Fibroblast of skin of abdomen (primary cell): Measurements from ENCODE around the gene TCF21. TPM values are rescaled to one million over a fixed set of nuclear protein-coding genes. Genes with fewer than 3 reads are reported as not detected.
A peak's percentile ranks its signal among the peaks of the same experiment; 100 is the strongest.
"Not testable (repeated sequence)": the region's sequence is repeated elsewhere in the genome, so short reads cannot be mapped to it uniquely, and the experiment has no call there.

ENCODE experiments used
- DNase-seq: peaks from one replicate; pipeline ENCODE4 v3.0.0-alpha.2; 2013
- polyA plus RNA-seq, 2 experiments: library from polyadenylated mRNA; unstranded; fragments of 120-200 nt; gene quantifications; one replicate each; pipeline ENCODE4 v1.2.1, GENCODE V29; 2013; ENCODE audit not compliant: insufficient read length in 2 of 2

The TCF21 gene
- 1.8 TPM for polyA plus RNA-seq (2013, experiment 1 of 2; ENCODE audit: insufficient read length)
- 1.9 TPM for polyA plus RNA-seq (2013, experiment 2 of 2; ENCODE audit: insufficient read length)

GRCh38 chr6:133888929-133889556, at the start of gene TCF21:
TSS of gene TCF21 (plus strand) at chr6:133889113. CDS start at chr6:133889398, 285 bp downstream.
- peak; percentile 51 for DNase-seq

DNA sequence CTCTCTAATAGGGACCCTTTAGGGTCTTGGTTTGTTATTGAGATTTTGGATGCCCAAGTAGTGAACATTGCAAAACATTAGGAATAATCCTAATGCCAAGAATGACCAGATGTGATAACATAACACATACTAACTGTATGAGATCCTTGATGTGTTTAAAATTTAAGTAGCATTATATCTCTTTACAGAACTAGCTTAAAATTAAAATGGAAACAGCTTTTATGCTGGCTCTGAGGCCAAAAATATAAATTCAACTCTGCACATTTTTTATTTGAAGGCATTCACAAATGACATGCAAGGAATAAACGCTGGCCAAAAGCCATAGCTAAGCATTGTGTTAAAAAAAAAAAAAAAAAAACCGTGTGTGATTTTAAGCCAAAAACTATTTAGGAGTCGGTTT, 47.7 kb upstream of the TCF21 start:
- no peak for DNase-seq

- DNase-seq, result no peak
Measured at GRCh38 chr6:133843098-133843497, 45.8 kb upstream of the TCF21 start.

DNA sequence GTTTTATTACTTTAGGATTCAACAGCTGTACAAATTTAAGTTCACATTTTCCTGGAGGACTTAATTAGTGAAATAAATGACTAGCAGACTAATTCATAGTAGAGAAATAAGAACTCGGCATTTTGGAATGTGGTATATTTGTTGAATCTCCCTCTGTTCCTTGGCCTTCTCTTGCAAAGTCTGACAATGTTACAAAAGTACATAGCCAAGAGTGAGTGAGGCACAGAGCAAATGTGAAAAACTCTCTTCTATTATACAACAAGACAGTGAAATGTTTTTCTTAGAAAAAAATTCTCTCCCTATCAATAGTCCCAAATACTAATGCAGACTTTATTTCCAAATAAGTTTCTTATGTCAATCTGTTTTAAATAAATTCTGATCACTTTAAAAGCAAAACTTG, 44.2 kb upstream of the TCF21 start:
- no peak for DNase-seq

DNA sequence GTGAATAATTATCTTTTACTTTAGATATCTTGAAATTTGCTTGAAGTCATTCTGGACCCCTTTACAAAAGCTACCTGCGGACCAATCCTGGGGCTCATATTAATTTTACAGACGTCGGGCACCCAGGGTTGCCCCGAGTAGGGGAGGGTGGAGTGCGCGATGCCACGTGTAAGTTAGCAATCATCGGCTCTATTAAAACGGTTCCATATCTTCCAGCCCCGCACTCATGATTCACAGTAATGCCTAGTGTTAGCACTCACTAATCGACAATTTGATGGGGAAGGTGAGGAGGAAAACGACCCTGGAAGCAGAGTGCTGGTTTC, 34.9 kb upstream of the TCF21 start:
- no peak for DNase-seq

DNA sequence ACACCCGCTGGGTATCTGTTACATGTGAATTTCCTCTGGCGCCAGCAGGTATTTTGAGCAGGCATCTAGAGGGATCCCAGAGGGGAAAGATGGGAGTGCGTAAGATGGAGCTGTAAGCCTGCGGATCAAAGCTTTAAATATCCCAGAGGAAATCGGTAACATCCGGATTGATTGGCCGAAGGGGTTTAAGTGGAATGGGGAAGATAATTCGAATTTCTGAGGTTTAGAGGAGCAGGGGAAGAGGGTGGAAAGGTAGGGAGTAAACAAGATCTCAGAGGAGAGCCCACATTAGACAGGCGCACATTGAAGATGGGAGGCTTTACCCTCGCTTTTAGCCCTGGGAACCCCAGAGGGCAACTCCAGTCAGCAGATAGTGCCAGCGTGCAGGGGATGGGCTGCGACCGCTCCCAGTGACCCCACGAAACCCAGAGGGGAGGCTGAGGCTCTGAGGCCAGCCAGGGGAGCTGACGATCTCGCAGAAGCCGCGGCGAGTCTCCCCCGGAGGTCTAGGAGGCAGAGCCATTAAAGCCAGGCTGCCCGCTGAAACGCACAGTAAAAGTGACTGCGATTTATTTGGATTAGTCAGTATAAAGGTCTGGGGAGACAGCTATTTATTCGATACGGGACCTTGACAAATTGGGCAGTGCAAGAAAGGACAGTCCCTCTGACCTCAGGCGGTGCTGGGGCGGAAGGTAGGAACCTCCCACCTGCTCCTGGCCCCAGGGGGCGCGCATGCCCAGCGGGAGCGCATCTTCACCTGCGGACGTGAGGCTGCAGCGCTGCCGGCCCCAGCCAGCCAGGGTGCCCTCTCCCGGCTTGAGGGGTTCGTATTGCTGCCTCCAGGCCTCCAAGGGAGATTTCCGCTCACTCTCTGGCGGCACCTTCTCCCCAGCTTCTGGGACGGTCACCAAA, 34.3 kb upstream of the TCF21 start:
- DNase-seq, result no peak

- no peak for DNase-seq
Measured at GRCh38 chr6:133855276-133855990, 33.5 kb upstream of the TCF21 start.

DNA sequence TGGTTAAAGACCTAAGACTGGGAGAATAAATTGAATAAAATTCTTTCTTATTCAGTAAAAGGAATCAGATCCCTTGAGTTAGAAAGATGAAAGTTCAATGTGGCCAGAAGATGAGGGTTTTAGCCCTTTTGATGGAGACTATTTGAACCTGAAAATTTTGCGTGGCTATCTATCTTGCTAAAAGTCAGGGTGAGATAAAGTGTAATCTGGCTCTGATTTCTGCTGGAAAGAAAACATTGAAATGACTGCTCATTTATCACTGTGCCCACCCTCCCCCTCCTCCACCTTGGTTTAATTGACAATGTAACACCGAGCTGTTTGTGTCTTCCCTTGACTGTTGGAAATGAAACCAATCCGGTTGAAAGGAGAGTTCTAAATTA, 32.9 kb upstream of the TCF21 start:
- no peak for DNase-seq

- DNase-seq, result no peak
Measured at GRCh38 chr6:133856911-133857310, 32.0 kb upstream of the TCF21 start.

- no peak for DNase-seq
Measured at GRCh38 chr6:133857696-133858095, 31.2 kb upstream of the TCF21 start.

- not testable (repeated sequence) for DNase-seq
Measured at GRCh38 chr6:133861337-133861736, 27.6 kb upstream of the TCF21 start.

DNA sequence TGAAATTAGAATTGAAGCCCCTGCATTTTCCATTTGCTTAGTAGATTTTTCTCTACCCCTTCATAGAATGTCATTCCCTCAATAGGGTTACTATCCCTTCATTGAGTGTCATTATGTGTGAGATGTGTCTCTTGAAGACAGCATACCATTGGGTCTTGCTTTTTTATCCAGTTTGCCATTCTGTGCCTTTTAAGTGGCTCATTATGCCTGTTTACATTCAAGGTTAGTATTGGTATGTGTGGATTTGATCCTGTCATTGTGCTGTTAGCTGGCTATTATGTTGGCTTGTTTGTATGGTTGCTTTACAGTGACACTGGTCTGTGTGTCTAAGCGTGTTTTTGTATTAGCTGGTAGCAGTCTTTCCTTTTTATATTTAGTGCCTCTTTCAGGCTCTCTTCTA, 25.7 kb upstream of the TCF21 start:
- no peak for DNase-seq

GRCh38 chr6:133865680-133866079, 23.2 kb upstream of the TCF21 start:
- DNase-seq, result no peak

DNA sequence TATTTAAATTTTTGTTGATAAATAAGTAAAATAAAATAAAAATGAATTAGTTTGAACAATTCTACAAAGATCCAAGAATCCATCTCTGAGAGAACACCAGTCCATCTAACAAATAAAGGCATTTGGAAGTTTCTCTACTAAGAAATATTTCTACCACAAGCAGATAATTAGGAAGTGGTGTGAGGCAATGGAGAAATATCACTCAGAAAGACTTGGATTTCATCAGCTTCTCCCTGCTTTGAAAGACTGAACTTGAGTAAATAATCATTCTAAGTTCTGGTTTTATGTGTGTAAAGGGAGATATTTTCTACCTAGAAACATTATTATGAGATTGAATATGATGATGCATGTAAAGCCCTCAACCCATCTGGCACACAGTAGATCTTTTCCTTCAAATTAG, 17.8 kb upstream of the TCF21 start:
- no peak for DNase-seq

GRCh38 chr6:133873538-133873937, 15.4 kb upstream of the TCF21 start:
- DNase-seq, result no peak

- no peak for DNase-seq
Measured at GRCh38 chr6:133877116-133877515, 11.8 kb upstream of the TCF21 start.

- DNase-seq, result no peak
Measured at GRCh38 chr6:133880006-133880405, 8.9 kb upstream of the TCF21 start.

DNA sequence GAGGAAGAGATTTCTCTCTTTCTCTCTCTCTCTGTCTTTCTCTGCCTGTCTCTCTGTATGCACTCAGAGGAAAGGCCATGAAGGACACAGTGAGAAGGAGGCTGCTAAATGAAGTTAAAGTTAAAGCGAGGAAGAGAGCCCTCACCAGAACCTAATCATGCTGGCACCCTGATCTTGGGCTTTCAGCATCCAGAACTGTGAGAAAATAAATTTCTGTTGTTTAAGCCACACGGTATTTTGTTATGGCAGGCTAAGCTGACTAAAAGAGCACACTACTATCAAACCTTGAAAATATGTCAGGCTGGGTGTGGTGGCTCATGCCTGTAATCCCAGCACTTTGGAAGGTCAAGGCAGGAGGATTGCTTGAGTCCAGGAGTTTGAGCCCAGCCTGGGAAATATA, 8.0 kb upstream of the TCF21 start:
- no peak for DNase-seq

GRCh38 chr6:133886104-133886775, 2.7 kb upstream of the TCF21 start:
- DNase-seq, result no peak

DNA sequence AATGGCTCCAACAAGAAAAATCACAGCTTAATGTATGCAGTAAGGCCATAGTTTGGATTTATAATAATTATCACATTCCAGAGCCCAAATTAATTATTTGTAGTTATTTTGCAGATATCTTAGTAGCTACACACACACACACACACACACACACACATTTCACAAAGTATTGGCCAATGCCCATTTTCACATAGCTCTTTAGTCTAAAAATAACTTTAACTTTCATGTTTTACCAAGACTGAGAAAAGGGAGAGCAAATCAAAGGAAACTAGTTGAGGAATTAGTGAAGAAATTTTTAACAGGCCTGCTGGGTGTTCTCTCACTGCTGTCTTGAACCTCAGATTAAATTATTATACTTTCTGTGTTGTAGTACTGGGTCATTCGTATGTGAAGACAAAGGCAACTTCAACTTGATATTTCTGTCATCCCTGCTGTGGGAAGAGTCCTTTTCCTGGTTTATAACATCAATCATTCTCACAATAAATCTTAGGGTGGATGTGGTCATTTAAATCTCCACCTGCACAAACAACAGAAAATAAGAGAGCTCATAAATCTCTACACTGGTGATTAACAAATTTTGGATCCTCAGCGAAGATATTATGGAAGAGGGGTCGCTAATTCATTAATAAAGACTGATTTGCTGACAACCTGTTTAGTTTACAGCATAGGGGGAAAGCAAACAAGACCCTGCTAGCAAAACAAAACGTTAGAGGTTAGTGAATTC, 1.6 kb upstream of the TCF21 start:
- DNase-seq, result no peak

DNA sequence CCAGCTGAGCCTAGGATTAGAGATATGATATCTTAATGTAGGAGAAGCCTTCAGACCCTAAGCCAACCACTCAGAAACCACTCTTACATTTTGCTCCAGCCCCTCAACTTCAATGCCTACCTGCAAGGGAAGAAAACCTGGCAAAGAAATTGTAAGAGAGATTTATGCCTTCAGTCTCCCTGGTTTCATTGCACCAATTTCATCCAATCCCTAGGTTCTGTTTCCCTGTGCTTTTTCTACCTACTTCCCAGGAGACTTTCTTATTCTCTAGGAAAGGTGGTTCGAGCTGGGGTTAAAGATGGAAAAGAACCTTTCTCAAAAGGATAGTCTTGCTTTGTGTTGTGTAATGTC, 1.1 kb upstream of the TCF21 start:
- DNase-seq, result no peak
